RWPE2 (cell line): ENCODE measurements around the gene AFAP1.

Experiments
- ATAC-seq: fragments of 200-7000 bp; cut with Tn5 transposase; 3 replicates; pipeline ENCODE4 v1.9.1; 2021; ENCODE audit warnings: low read depth
- DNase-seq: peaks from one replicate; pipeline ENCODE4 v3.0.0-alpha.2; 2020; ENCODE audit warnings: low spot score
- H3K27ac ChIP-seq: fragments of 450-650 bp; 2 replicates; pipeline ENCODE4 v1.5.1; 2017; ENCODE audit warnings: mild to moderate bottlenecking; ENCODE audit not compliant: poor library complexity, severe bottlenecking
- H3K27me3 ChIP-seq: fragments of 250-450 bp; sonication (Bioruptor Pico); 2 replicates; pipeline ENCODE4 v1.5.1; 2021; ENCODE audit warnings: mild to moderate bottlenecking, moderate library complexity; ENCODE audit not compliant: insufficient read depth, poor library complexity, severe bottlenecking
- H3K36me3 ChIP-seq: fragments of 250-450 bp; sonication (Bioruptor Pico); 2 replicates; pipeline ENCODE4 v1.5.1; 2020; ENCODE audit warnings: low read depth, mild to moderate bottlenecking, moderate library complexity
- H3K4me1 ChIP-seq: fragments of 250-450 bp; sonication (Bioruptor Pico); 2 replicates; pipeline ENCODE4 v1.5.1; 2021; ENCODE audit warnings: mild to moderate bottlenecking, moderate library complexity; ENCODE audit not compliant: insufficient read depth, poor library complexity, severe bottlenecking
- H3K4me3 ChIP-seq: fragments of 250-450 bp; sonication (Bioruptor Pico); 2 replicates; pipeline ENCODE4 v1.5.1; 2021; ENCODE audit warnings: mild to moderate bottlenecking, moderate library complexity; ENCODE audit not compliant: severe bottlenecking
- H3K9me3 ChIP-seq: fragments of 250-450 bp; sonication (Bioruptor Pico); 2 replicates; pipeline ENCODE4 v1.5.1; 2021; ENCODE audit warnings: mild to moderate bottlenecking, moderate library complexity; ENCODE audit not compliant: severe bottlenecking
- TF ChIP-seq, protein P1 (sequence below): fragments of 450-650 bp; IDR thresholded peaks from one replicate; pipeline ENCODE4 v1.5.1; 2017; ENCODE audit warnings: mild to moderate bottlenecking, moderate library complexity; ENCODE audit not compliant: poor library complexity, severe bottlenecking

AFAP1 gene

GRCh38 chr4:7719354-7720174 lies 220.1 kb downstream of the AFAP1 start:
- H3K9me3 ChIP-seq, result no peaks in the 10 kb centered on the region
- H3K27ac ChIP-seq, result no peak overlapping the region
- no peak overlapping the region for H3K4me3 ChIP-seq
- no peaks in the 10 kb centered on the region for H3K36me3 ChIP-seq
- ATAC-seq (peak; percentile 75), DNase-seq (no peak)
- H3K4me1 ChIP-seq, result no peaks in the 10 kb centered on the region
- no peaks in the 10 kb centered on the region for H3K27me3 ChIP-seq
- TF ChIP-seq, protein P1, sequence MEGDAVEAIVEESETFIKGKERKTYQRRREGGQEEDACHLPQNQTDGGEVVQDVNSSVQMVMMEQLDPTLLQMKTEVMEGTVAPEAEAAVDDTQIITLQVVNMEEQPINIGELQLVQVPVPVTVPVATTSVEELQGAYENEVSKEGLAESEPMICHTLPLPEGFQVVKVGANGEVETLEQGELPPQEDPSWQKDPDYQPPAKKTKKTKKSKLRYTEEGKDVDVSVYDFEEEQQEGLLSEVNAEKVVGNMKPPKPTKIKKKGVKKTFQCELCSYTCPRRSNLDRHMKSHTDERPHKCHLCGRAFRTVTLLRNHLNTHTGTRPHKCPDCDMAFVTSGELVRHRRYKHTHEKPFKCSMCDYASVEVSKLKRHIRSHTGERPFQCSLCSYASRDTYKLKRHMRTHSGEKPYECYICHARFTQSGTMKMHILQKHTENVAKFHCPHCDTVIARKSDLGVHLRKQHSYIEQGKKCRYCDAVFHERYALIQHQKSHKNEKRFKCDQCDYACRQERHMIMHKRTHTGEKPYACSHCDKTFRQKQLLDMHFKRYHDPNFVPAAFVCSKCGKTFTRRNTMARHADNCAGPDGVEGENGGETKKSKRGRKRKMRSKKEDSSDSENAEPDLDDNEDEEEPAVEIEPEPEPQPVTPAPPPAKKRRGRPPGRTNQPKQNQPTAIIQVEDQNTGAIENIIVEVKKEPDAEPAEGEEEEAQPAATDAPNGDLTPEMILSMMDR, result peak; percentile 85

DNA sequence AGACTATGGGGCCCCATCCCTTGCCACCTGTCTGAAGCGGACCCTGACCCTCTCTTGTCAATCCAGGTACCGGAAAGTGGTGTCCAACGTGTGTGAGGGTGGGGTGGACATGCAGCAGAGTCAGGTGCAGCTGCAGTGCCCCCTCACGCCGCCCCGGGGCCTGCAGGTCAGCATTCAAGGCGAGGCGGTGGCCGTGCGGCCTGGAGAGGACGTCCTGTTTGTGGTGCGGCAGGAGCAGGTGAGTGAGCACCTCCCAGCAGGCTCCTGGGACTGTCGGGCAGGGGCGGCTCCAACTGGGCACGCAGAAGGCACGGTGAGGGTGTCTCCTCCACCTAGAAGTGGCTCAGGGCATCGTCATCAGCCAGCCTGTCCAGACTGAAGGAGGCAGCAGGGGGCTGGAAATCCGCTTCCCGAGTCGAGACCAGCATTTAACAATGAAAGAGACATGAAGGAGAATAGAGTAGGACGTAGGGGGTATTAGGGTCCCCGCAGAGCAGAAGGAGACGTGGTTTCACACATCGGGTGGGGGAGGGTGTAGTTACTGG lies 221.6 kb downstream of the AFAP1 start:
- Histone ChIP-seq H3K36me3 (no peaks in the 10 kb centered on the region), H3K27me3 (no peaks in the 10 kb centered on the region), H3K4me1 (no peaks in the 10 kb centered on the region), H3K4me3 (no peak overlapping the region), H3K9me3 (no peaks in the 10 kb centered on the region), H3K27ac (no peak overlapping the region)
- no peak for ATAC-seq
- TF ChIP-seq, protein P1, result no peak
- no peak for DNase-seq

GRCh38 chr4:7717161-7717560 lies 222.5 kb downstream of the AFAP1 start:
- H3K27ac ChIP-seq, result no peak overlapping the region
- H3K27me3 ChIP-seq, result no peaks in the 10 kb centered on the region
- ATAC-seq (no peak), DNase-seq (no peak)
- no peaks in the 10 kb centered on the region for H3K4me1 ChIP-seq
- no peaks in the 10 kb centered on the region for H3K36me3 ChIP-seq
- TF ChIP-seq, protein P1, result no peak
- no peak overlapping the region for H3K4me3 ChIP-seq
- H3K9me3 ChIP-seq, result no peaks in the 10 kb centered on the region

DNA sequence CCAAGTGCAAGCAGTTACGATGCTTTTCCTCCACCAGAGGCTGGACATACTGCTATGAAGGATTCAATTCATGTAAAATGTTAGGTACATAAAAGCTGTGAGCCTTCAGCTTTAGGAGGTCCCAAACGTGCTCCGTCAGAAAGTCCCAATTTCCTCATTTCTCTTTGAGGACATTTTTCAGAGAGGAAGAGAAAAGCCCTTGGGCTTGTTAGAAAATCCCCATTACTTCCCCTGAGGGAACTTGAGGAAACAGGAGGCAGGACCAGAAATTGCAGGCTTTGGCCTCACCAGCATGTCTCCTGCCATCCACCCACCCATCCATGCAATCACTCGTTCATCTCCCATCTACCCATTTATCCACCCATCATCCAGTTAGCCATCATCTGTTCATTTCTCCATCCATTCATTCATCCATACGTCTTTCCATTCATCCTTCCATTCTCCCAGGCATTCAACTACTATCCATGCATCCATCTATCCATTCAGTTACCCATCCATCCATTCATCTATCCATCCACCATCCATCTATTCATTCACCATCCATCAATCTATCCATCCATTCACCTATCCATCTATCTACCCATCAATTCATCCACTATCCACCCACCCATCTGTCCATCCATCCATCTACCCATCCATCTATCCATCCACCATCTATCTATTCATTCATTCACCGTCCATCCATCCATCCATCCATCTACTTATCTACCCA lies 223.5 kb downstream of the AFAP1 start:
- H3K27me3 ChIP-seq, result no peaks in the 10 kb centered on the region
- no peak overlapping the region for H3K27ac ChIP-seq

More for the DNA sequence above, 223.5 kb downstream of the AFAP1 start:
- Histone ChIP-seq H3K4me3 (no peak overlapping the region), H3K36me3 (no peaks in the 10 kb centered on the region), H3K4me1 (no peaks in the 10 kb centered on the region), H3K9me3 (no peaks in the 10 kb centered on the region)
- DNase-seq (no peak), ATAC-seq (no peak)
- TF ChIP-seq, protein P1, result no peak
